ENCODE results near the gene MORN5.

The MORN5 gene

DNA sequence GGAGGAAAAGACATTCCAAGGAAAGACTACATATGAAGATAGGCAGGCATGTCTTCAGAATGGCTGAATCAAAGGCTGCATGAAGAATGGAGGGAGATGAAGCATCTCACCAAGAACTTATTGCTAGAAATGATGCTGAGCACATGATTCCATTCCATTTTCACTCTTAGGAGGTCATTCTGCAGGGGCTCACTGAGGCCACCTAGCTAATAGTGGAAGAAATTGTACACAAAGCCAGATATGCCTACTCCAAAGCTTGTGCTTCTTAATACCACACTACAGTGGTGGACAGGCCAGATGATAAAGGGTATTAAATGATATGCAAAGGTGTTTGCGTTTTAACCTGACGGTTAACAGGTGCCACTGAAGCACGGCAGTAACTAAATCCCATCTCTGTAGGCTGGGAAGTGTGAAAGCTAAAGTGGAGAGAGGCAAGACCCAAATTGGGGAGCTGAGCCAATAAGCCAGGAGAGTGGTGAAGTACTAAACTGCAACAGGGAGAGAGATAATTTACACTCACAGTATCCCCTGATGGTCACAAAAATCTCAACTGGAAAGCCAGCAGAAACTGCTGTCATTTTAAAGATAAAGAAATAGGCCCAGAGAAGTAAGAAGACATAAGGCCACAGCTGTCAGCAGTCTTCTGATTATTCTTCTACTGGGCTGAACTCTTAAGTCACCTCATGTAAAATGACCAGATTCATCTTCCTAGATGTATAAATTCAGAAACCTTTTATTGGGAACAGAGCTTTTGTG lies 14.7 kb upstream of the MORN5 start:
- DNase-seq = no peak

DNA sequence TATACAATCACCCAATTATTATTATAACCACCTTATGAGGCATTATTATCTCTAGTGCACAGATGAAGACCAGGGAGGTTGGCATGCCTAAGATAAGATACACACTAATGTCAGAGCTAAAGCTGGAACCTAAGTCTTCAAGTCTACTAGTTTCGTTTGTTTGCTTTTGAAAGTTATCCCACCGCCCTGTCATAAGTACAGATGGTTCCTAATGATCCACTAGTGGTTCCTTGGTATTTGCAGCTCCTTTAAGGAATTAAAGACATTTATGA lies 14.2 kb upstream of the MORN5 start:
- DNase-seq = no peak

DNA sequence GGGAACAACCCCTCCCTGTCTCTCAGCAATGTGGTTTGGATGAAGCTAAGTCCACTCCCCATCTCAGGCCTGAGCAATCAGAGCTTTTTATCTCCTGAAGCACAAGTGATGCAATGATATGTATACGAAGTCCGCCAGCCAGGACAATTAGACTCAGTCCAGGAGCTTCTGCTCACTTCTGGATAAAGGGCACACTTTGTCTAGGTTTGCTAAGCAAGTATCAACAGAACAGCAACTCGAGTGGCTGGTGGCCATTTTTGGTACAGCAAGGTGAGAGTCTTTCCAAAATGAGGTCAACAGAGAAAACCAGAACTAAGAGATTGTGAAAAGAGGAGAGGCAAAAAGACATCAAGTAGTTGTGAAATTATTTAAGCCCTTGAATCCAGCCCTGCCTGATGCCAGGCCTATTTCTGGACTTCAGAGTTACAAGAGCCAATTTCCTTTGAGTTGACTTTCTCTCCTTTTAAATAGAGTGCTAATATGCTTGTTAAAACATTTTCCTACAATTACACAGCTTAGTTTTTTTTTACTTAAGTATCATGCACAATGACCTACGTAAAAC lies 8.4 kb upstream of the MORN5 start:
- no peak for DNase-seq

DNA sequence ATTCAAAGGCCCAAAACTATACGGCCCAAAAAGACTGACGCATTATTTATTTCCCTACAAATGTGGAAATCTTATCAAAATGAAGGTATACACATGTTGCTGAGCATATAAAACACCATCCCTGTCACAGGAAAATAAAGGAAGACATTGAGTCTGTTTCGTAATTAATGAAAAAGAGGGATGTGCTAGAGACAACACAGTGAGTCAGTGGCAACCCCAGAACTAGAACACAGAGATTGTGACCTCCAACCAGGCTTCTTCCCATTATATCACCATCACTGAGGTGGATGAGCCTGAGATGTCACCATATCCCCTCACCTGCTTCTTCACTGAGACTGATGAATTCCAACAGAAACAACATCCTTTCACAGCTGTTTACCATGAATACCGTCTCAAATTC lies 3.9 kb upstream of the MORN5 start:
- no peak for DNase-seq

DNA sequence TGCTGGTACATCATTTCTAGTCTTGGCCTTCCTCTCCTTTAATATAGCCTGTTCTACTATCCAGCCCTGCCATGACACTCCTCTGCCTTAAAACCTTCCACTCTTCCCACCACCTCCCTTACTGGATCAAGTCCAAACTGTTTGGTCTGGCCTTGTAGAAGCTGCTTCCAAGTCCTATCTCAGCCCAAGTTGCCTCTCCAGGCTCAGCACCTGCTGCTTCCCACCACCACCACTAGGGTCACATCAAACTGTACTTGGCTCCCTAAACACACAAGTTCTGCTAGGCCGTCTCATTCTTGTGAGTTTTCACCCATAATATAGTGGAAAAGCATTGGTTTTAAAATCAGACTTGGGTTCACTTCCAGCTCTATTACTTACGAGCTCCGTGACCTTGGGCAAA lies 1.5 kb upstream of the MORN5 start:
- peak; percentile 60 for DNase-seq

DNA sequence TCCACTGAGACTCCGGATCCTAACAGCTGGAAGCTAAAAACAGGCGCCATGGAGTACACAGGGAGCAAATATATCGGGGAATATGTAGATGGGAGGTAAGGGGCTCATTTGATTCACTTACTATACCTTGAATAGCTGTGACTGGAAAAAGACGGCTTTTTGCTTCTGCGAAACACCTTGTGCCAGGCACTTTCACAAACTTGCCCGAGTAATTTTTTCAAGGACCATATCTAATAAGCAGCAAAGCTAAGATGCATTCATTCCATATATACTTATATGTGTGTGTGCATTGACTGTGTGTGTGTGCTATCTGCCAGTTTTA lies 178 bp downstream of the MORN5 start:
- DNase-seq = no peak

DNA sequence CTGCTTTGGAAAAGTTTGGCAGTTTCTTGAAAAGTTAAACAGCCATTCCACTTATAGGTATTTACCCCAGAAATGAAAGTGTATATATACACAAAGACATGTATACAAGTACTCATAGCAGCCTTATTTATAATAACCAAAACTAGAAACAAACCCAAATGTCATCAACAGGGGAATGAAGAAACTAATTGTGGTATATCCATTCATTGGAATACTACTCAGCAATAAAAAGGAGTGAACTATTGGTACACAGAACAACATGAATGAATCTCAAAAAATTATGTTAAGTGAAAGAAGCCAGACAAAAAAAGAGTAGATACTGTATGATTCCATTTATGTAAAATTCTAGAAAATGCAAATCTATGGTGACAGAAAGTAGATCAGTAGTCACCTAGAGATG lies 2.7 kb downstream of the MORN5 start:
- DNase-seq = no peak

DNA sequence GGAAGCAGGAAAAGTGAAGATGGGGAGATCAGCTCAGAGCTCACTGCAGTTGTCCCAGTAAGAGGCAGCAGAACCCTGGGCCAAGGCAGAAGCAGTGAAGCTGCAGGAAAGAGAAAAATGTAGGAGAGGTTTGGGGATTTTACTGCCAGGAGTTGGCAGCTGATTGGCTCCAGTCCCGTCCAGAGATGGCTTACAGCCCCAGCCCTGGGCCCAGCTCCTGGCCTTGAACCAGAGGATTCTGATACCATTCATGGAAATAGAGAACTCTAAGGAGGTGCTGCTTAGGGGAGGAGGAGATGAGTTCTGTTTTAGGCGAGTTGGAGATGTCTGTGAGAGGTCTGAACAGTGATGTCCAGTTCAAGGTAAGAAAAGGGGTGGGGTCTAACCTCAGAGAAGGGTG lies 4.6 kb downstream of the MORN5 start:
- DNase-seq = no peak

DNA sequence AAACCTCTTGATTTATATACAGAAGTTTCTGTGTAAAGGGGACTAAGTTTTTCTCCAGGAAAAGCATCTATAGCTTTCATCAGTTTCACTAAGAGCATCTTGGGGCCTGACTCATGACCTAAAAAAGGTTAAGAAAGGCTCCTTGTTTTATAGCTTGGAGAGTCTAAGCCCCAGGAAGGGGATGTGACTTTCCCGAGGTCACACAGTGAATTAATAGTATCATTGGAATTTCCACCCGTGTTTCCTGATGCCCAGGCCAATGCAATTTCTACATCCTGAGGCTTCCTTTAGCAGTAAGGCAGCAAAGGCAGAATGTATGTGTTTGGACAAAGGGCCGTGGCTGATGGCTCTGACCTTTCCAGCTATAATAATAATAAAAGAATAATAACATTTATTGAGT lies 8.6 kb downstream of the MORN5 start:
- no peak for DNase-seq

DNA sequence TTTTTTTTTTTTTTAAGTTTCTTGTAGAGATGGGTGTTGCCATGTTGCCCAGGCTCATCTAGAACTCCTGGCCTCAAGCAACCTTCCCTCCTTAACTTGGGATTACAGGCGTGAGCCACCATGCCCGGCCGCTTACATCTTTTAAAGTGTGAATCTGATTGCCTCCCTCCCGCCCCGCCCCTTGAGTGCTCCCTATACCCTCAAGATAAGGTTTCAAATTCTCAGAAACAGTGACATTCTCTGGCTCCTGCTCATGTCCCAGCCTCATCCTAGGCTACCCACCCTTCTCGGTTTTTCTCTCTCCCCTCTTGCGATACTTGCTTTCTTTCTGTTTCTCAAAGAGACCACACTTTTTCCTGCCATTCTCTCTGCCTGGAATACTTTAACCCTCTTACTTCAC lies 12.4 kb downstream of the MORN5 start:
- DNase-seq = no peak

DNA sequence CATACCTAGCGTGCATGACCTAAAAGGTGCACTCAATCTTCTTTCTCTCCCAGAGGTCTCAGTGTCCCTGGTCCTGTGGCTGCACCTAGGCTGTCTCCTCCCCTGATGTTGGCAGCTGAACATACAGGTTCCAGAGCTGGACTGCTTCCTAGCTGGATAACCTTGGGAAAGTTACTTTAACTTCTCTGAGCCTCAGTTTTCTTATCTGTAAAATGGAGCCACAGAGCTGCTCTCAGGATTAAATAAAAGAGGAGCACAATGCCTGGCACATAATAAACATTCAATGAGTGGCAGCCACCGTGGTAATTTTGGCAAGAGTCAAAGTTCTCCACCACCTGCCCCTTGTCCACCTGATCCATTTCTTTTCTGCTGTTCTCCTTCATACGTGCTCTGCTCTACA lies 14.0 kb downstream of the MORN5 start:
- DNase-seq = no peak

DNA sequence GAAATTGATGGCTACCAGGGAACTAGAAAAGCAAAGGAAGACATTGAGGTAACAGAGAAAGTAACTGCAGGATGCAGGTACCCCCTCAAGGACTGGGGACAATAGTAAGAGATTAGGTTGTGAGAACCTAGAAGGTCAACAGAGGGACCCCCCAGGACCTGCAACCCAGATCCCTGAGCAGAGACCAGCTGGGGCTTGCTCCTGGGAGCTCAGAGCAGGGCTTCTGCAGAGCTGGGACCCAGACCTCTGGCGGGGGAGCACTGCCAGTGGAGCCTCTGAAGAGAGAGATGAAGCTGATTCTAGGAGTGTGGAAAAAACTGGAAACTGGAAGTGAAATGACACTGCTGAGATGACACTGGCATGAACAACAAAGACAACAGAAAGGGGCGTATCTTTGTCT lies 17.2 kb downstream of the MORN5 start:
- DNase-seq = no peak

DNA sequence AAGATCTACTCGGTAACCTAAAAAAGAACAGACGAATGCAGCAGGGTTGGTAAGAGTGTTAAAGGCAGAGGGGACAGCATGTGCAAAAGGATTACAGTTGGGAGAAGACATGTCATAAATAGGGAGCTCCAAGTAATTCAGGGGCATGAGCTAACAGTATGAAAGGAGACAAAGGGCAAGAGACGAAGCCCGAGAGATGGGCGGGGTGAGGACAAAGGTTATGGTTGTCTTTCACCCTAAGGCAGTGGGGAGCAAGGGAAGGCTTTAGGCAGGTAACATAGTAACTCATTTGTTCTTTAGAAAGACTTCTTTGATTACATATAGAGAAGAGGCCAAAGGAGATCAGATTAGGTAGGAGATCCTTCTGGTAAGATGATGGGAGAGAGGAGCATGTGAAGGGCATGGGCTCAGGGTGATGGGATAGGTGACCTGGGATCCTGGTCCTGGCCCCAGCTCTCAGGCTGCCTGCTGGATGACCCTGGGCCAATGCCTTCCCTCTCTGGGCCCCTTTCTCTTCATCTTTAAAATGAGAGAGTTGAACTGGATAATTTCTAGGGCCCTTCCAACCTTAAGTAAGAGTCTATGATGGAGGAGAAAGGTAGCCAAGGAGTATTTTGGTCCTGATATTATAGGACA lies 19.5 kb downstream of the MORN5 start:
- DNase-seq = no peak

DNA sequence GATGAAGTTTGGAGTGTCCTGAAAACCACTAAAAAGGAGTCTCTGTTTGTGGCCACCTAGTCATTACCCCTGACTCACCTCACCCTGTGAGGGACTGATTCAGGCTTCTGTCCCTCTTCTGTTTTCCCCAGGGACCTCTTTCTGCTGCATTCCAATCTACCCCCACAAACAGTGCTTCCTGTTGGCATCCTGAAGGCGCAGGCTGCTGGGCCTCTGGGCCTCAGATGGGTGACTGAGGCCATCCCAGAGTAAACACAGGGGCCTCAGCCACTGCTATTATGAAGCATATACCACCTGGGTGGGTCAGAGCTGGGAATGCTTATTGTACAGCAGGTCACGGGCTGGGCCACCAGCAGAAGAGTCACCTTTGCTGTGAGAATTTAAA lies 20.0 kb downstream of the MORN5 start:
- DNase-seq = no peak

DNA sequence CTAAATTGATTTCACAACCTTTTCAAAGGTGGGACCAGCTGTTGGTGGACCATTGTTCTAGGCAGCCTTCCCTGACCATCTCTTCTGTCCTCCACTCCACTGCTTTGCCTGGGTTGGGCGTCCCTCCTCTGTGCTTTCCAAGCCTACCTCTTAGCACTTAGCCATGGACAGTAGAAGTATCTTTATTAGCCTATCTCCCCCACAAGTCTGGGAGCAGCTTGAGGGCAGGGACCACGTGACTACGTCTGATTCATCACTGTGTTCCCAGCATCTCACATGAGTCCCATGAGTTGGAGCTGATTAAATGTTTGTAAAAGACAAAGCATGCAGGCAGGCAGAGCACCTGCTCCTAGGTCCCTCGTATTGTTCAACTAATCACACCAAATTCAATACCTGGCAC lies 20.9 kb downstream of the MORN5 start:
- DNase-seq = no peak

DNA sequence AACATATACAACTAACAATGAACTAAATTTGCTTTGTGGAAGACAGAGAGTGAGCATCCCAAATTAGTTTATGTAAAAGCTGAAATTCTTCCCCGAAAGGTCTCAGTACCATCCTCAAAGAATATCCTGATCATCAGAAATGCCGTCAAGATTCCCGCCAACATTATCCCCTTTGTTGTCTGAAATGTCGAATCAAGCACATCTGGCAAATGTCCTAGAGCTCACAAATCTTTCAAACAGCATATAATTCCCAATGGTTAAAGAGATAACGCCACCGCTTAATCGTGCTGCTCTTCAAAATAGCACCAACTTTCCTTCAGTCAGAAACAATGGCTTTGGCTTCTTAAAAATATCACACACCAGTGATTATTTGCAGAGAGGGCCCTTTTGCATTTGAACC lies 23.8 kb downstream of the MORN5 start:
- no peak for DNase-seq

DNA sequence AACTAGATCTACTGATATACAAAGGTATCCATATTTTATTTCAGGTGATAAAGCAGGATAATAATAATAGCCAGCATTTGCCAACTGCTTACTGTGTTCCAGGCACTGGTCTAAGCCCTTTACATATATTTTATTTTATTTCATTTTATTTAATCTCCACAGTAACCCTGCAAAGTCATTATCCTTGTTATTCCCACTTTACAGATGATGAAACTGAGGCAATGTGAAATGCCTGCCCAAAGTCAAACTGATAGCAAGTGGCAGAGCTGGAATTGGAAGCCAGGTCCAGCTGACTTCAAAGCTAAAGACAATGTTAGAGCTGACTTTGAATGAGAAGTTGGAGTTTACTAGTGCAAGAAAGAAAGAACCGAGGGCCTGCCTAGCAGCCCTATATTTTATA lies 24.8 kb downstream of the MORN5 start:
- no peak for DNase-seq

DNA sequence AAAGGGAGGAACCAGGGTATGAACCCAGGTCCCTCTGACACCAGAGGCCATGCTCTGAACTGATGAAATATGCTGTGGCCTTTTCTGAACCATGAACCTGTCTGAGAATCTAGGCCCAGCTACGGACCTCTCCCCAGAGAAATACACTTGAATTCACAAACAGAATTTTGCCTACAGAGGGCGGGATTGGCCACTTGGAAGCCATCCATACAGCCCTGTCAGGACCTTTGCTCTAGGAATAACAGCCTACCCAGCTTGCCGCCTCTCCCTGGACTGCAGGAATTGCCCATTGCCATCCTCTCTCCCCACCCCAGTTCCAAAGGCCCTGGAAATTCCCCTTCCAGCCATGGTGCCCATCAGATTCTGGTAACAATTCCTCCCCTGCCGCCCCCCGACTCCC lies 26.6 kb downstream of the MORN5 start:
- no peak for DNase-seq

DNA sequence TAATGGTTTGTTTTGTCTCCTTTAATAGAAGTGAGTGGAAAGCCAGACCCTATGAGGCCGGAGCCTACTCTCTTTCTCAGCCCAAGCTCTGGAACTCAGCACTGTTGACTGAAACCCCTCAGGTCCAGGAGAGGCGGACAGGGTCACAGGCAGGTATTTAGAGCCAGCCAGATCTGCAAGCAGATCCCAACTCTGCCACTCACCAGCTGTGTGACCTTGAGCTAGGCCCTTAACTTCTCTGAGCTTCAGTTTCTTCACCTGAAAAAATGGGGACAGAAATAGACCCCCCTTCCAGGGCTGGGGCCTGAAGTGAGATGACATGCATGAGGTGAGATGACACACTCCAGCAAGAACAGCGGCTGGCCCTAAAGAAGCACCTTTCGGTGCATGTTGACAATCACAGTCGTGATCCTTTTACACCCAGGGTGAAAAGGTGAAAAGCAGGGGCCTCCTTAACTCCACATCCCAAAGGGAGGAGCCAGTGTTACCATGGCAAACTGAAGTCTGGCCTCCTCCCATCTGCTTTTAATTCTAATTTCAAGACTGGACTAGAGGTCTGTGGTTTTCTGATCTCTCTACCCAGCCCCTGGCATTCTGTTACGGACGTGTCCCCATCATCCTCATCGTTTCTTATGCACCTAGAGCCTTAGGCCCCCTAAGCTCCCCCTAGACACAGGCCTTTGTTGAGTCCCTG lies 27.2 kb downstream of the MORN5 start:
- DNase-seq = no peak

DNA sequence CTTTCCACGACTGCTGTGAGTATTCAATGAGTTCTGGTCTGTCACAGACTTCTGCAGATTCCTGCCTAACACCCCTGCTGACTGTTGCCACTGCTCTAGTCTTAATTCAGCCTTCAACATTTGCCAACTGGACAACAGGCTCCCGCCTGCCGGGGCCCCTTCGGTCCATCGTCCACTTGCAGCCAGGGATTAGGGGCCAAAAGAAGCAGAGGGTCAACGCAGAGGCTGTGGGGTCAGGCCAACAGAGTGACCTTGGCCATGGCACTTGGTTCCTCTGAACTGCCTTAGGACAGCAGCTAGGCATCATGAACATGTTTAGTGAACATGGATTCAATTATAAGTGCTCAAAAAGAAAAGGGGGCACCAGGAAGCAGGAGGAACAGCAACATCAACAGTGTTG lies 28.7 kb downstream of the MORN5 start:
- DNase-seq = no peak

DNA sequence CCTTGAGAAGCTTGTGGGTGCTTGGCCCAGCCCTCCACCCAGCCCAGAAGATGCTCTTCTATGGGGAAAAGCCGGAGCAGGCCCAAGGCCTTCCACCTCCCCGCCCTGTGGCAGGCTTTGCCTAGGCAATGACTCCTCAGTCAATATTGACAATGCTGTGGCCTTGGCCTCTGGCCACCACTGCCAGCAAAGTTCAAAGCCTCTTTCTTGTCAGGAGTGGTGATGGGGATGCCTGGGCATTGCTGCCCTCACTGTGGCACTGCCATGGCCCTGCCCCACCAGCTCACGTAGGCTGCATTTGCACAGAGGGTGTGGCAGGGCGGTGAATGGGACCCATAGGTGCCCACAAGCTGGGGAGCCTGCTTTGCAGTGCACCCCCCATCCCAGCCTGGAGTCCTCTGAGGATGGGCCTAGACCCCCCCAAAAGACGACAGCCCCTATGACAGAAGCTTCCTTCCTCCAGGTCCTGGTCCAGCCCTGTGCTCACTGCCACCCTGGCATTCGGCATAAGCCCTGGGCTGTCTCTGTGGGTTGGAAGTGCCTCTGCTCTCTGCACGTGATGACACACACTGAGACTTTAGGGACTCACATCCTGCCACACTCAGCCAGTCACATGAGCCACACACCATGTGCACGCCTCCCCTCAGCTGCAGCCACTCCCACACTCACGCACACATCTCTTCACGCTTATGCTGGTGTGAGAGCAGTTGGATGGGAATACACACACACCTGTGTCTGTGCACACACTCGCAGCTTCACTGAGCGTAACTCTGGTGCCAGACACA lies 31.1 kb downstream of the MORN5 start:
- DNase-seq = no peak

DNA sequence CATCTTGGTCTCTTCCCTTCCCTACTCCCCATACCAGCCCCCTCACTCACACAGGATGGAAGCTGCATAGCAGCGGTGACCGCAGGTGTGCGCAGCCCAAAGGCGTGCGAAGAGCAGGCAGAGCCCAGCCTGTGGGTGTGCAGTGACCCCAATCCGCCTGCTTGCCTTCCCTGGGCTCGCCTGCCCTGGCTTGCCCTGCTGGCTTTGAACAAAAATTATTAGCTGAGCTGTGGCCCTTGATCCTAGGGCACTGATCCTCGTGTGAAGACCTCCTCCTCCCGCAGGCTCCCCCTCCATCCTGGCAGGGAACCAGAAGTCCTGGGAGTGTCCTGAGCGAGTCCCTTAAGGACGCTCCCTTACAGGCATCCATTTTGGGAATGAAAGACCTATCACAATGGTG lies 31.9 kb downstream of the MORN5 start:
- DNase-seq = no peak

DNA sequence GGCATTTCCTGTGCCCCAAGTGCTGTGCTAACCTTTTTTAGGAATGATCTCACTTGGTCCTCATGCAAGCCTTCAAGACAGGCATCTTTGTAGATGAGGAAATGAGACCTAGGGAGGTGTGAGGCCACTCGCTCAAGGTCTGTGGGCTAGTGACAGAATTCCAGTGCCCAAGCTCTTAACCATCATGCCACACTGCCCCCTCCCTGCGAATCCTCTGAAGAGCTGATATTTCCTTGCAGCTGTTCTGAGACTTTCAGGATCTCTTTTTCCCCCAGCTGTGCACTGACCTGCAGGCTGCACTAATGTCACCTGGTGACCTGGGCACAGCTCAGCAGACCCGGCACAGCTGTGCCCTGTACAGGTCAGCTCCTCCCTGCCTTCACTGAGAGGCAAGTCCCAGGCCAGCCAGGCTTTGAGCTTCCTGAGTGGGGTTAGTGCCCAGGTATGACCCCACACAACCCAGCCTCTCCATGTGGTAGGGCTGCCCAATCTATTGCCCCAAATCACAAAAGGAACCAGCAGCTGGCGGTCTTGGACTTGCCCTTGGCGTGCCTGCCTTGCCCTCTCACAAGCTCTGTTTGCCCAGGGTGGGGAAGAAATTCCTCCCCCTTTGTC lies 32.7 kb downstream of the MORN5 start:
- no peak for DNase-seq
